HUES6 (cell line): ENCODE results near the gene PRTN3.
A peak's percentile ranks its signal among the peaks of the same experiment; 100 is the strongest.
"Not testable (repeated sequence)": the region's sequence is repeated elsewhere in the genome, so short reads cannot be mapped to it uniquely, and the experiment has no call there.

Experiments
- H3K27ac ChIP-seq: 2 replicates; pipeline ENCODE4 v1.7.0; 2013; ENCODE audit warnings: low read depth, mild to moderate bottlenecking, low read length, inconsistent platforms
- H3K27me3 ChIP-seq: 2 replicates; pipeline ENCODE4 v1.6.1; 2013; ENCODE audit warnings: low read length; ENCODE audit not compliant: control insufficient read depth, insufficient read depth
- H3K36me3 ChIP-seq: 2 replicates; pipeline ENCODE4 v1.6.1; 2013; ENCODE audit warnings: low read length; ENCODE audit not compliant: control insufficient read depth, insufficient read depth
- H3K4me1 ChIP-seq: 2 replicates; pipeline ENCODE4 v1.6.1; 2013; ENCODE audit warnings: low read length; ENCODE audit not compliant: control insufficient read depth, insufficient read depth
- H3K4me3 ChIP-seq: 2 replicates; pipeline ENCODE4 v1.5.1; 2013; ENCODE audit warnings: low read depth, low read length
- H3K9ac ChIP-seq: one replicate; pipeline ENCODE4 v1.6.1; 2013; ENCODE audit warnings: mild to moderate bottlenecking, low read length
- H3K9me3 ChIP-seq: 2 replicates; pipeline ENCODE4 v1.6.1; 2013; ENCODE audit warnings: low read depth, low read length; ENCODE audit not compliant: control insufficient read depth, insufficient read depth

The PRTN3 gene

DNA sequence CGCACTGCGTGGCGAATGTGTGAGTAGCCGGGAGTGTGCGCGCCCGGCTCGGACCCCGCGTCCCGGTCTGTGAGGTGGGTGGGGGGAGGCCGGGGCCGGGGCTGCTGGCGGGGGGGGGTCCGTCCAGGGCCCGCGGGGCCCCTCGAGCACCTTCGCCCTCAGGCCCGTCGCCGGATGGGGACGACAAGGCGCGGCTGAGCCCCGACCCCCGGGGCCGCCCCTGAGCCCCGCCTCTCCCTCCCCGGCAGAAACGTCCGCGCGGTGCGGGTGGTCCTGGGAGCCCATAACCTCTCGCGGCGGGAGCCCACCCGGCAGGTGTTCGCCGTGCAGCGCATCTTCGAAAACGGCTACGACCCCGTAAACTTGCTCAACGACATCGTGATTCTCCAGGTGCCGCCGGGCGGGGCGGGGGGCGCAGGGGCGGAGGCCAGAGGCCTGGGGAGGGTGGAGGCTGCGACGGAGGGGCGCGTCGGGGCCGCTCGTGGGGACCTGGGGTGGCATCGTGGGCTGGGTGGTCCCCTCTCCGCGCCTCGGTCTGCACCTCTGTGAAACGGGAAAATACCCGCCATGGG lies 12.3 kb downstream of the PRTN3 start:
- Histone ChIP-seq H3K4me3 (no peak overlapping the region), H3K36me3 (no peaks in the 10 kb centered on the region), H3K9me3 (no peaks in the 10 kb centered on the region), H3K9ac (no peak overlapping the region), H3K27me3 (no peaks in the 10 kb centered on the region), H3K4me1 (peaks cover 4% of the 10 kb centered on the region; the same call in 1 of the 2 replicates), H3K27ac (no peak overlapping the region)

DNA sequence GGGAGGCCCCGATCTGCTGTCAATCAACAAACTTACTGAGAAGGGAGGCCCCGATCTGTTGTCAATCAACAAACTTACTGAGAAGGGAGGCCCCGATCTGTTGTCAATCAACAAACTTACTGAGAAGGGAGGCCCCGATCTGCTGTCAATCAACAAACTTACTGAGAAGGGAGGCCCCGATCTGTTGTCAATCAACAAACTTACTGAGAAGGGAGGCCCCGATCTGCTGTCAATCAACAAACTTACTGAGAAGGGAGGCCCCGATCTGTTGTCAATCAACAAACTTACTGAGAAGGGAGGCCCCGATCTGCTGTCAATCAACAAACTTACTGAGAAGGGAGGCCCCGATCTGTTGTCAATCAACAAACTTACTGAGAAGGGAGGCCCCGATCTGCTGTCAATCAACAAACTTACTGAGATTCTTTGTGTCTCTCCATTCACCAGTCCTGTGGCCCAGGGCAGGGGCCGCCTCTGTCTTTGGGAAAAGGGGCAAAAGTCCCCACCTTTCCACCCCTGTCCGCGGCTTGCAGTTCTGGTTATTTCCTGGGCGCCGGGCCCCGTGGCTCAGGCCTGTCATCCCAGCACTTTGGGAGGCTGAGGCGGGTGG lies 12.9 kb downstream of the PRTN3 start:
- not testable (repeated sequence) for H3K9ac ChIP-seq, H3K27ac ChIP-seq, H3K36me3 ChIP-seq, H3K4me3 ChIP-seq, H3K4me1 ChIP-seq, H3K27me3 ChIP-seq, H3K9me3 ChIP-seq

DNA sequence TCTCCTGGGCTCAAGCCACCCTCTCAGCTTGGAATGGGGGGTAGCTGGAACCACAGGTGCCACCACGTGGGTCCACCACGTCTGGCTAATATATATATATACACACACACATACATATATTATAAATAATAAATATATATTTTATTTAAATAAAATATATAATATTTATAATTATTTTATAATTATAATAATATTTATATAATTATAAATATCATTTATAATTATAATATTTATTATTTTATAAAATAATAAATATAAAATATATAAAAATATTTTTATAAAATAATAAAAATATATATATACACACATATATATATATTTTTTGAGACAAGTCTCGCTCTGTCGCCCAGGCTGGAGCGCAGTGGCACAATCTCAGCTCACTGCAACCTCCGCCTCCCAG lies 13.8 kb downstream of the PRTN3 start:
- no peak overlapping the region for H3K27ac ChIP-seq
- no peak overlapping the region for H3K9ac ChIP-seq
- no peak overlapping the region for H3K4me3 ChIP-seq
- H3K9me3 ChIP-seq = no peaks in the 10 kb centered on the region
- H3K27me3 ChIP-seq = peaks cover 6% of the 10 kb centered on the region
- H3K4me1 ChIP-seq = peaks cover 4% of the 10 kb centered on the region; the same call in 1 of the 2 replicates
- no peaks in the 10 kb centered on the region for H3K36me3 ChIP-seq

DNA sequence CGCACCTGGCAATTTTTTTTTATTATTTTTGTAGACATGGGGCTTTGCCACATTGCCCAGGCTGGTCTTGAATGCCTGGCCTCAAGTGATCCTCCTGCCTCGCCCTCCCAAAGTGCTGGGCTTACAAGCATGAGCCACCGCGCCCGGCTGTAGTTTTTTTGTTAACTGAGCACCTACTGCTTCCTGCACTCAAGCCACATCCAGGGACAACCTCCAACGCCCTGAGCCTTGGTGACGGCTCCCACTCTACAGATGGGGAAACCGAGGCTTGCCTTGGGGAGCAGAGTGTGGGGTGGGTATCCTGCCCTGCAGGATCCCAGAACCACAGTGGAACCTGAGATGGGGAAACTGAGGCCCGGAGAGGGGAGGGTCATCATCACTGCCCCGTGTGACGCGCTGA lies 14.3 kb downstream of the PRTN3 start:
- Histone ChIP-seq H3K36me3 (no peaks in the 10 kb centered on the region), H3K9me3 (no peaks in the 10 kb centered on the region), H3K9ac (no peak overlapping the region), H3K4me1 (peaks cover 4% of the 10 kb centered on the region; the same call in 1 of the 2 replicates), H3K27ac (no peak overlapping the region), H3K4me3 (no peak overlapping the region), H3K27me3 (peaks cover 12% of the 10 kb centered on the region)

DNA sequence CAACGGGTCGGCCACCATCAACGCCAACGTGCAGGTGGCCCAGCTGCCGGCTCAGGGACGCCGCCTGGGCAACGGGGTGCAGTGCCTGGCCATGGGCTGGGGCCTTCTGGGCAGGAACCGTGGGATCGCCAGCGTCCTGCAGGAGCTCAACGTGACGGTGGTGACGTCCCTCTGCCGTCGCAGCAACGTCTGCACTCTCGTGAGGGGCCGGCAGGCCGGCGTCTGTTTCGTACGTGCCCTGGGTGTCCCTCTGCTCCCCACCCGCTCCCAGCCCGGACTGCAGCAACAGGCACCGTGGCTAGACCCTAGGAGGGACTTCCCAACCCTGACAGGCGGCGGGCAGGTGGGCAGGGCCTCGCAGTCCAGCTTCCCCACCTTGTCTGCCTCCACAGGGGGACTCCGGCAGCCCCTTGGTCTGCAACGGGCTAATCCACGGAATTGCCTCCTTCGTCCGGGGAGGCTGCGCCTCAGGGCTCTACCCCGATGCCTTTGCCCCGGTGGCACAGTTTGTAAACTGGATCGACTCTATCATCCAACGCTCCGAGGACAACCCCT lies 14.8 kb downstream of the PRTN3 start:
- Histone ChIP-seq H3K4me3 (no peak overlapping the region), H3K9ac (no peak overlapping the region), H3K4me1 (peaks cover 3% of the 10 kb centered on the region; the same call in 1 of the 2 replicates), H3K36me3 (no peaks in the 10 kb centered on the region), H3K27me3 (peaks cover 17% of the 10 kb centered on the region), H3K9me3 (no peaks in the 10 kb centered on the region), H3K27ac (no peak overlapping the region)

DNA sequence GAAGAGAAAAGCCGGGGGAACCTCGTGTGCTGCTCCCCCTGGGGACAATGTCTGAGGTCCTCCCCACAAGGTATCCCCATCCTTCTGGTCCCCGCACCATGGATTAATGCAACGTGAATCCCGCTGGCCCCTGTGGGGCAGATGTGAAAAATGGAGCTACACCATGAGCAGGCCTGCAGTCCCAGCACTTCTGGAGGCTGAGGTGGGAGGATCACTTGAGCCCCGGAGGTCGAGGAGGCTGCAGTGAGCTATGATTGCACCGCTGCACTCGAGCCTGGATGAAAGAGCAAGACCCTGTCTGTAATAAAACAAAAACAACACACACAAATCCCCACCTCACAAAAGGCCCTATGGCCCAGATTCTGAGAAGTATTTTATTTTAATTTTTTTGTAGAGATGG lies 17.5 kb downstream of the PRTN3 start:
- Histone ChIP-seq H3K9me3 (no peaks in the 10 kb centered on the region), H3K4me3 (no peak overlapping the region), H3K9ac (no peak overlapping the region), H3K4me1 (peaks cover 3% of the 10 kb centered on the region; the same call in 1 of the 2 replicates), H3K36me3 (no peaks in the 10 kb centered on the region), H3K27ac (no peak overlapping the region), H3K27me3 (peaks cover 27% of the 10 kb centered on the region)

DNA sequence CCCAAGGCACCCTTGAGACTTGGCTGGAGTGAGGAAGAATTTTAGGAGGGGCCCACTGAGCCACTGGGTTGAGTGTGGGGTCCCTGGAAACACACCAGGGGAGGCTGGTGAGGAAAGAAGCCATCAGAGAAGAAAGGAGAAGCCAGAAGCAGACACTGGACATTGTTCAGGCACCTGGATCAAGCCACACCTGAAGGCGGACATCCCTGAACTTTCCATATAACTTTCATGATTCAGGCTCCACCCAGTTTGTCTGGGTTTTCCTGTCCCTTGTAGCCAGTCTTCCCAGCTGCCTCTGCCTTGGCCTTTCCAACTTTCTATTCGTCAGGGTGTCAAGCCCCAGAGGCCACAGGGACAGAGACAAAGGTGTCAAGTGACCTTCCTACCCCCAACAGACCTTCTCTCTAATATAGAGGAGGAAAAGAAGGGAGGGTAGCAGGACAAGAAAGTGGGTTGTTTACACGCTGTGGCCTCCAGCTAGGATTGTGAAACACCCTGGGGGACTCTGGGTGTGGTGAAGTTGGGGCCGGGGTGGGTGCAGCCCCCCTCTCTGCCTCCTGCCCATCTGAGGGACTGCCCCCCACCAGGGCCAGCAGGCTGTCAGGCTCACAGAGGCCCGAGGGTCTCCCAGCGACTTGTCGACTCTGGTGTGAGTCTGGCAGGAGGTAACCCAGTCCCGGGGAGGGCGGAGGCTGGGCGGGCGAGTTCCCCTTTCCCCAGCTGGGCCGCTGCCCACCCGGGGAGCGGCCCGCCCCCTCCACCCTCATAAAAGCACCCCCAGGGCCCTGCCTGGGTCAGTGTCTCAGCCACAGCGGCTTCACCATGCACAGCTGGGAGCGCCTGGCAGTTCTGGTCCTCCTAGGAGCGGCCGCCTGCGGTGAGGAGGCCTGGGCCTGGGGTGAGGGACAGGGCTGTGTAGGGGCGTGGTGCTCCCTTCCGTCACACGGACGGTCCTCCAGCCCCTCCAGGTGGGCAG lies 18.4 kb downstream of the PRTN3 start, which contains the start of gene CFD:
Gene CFD, plus strand, starts transcription at position 797 of the 976 bp plus-strand sequence. Its CDS starts 26 bp downstream, at position 823.
- H3K4me1 ChIP-seq = peaks cover 3% of the 10 kb centered on the region; the same call in 1 of the 2 replicates
- H3K36me3 ChIP-seq = no peaks in the 10 kb centered on the region
- H3K4me3 ChIP-seq = peak within 1 kb of the TSS; percentile 65
- H3K9ac ChIP-seq = peak within 1 kb of the TSS; percentile 62
- no peak within 1 kb of the TSS for H3K27ac ChIP-seq
- peaks cover 27% of the 10 kb centered on the region for H3K27me3 ChIP-seq
- no peaks in the 10 kb centered on the region for H3K9me3 ChIP-seq

DNA sequence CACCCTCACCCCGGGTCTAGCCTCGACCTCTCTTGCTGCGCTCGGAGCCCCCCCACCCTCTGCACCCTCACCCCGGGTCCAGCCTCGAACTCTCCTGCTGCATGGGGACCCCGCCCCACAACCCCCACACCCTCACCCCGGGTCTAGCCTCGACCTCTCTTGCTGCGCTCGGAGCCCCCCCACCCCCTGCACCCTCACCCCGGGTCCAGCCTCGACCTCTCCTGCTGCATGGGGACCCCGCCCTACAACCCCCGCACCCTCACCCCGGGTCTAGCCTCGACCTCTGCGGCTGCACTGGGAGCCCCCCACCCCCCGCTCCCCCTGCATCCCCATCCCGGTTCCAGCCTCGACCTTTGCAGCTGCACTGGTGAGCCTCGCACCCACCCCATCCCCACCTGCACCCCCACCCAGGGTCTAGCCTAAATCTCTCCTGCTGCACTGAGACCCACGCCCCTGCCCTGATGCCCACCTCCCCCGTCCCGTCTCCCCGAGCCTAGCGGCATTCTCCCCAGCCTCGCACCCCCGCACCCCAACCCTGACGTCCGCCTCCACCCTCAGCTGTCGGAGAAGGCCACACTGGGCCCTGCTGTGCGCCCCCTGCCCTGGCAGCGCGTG lies 20.4 kb downstream of the PRTN3 start:
- Histone ChIP-seq H3K4me1 (peaks cover 3% of the 10 kb centered on the region; the same call in 1 of the 2 replicates), H3K36me3 (no peaks in the 10 kb centered on the region), H3K4me3 (peak overlapping the region; percentile 47), H3K27ac (no peak overlapping the region), H3K27me3 (peaks cover 27% of the 10 kb centered on the region), H3K9me3 (no peaks in the 10 kb centered on the region), H3K9ac (no peak overlapping the region)

DNA sequence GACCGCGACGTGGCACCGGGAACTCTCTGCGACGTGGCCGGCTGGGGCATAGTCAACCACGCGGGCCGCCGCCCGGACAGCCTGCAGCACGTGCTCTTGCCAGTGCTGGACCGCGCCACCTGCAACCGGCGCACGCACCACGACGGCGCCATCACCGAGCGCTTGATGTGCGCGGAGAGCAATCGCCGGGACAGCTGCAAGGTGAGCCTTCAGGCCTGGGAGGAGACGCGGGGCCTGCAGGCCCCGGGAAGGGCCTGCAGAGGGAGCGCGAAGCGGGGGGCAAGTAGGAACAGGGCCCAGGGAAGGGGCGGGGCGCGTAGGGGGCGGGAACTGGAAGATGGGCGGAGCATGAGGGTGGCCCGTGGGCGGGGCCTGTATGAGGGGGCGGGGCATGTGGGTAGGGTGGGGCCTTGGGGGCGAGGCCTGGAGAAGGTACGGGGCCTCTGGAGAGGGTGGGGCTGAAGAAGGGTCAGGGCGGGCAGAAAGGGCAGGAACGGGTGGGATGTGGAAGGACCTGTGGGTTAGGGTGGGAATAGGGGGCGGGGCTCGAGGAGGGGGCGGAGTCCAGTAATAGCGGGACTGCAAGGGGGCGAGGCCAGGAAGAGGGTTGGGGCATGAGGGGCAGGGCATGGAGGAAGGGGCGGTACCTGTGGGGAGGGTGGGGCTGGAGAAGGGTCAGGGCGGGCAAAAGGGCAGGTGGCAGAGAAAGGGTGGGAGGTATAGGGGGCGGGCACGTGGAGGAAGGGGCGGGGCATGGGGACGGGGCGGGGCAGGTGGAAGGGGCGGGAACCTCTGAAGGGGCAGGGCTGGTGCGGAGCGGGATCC lies 21.2 kb downstream of the PRTN3 start:
- no peak overlapping the region for H3K27ac ChIP-seq
- no peak overlapping the region for H3K9ac ChIP-seq
- H3K4me1 ChIP-seq = peaks cover 5% of the 10 kb centered on the region; the same call in 1 of the 2 replicates
- peaks cover 27% of the 10 kb centered on the region for H3K27me3 ChIP-seq
- peak overlapping the region; percentile 51 for H3K4me3 ChIP-seq
- no peaks in the 10 kb centered on the region for H3K36me3 ChIP-seq
- H3K9me3 ChIP-seq = no peaks in the 10 kb centered on the region
